GM10248 (cell line): ENCODE measurements around the gene CTCFL.
"Not testable (repeated sequence)": the region's sequence is repeated elsewhere in the genome, so short reads cannot be mapped to it uniquely, and the experiment has no call there.

ENCODE experiments used
- CTCF ChIA-PET: fragments of 300-600 bp; sonication (Branson Sonifier 250); formaldehyde crosslinking; extraction: SDS; loops from one replicate; lab custom pipeline; 2021; ENCODE audit warnings: antibody characterized with exemption; lab: Yijun Ruan, JAX
- POLR2A ChIA-PET: fragments of 350-650 bp; sonication (Branson Sonifier 250); formaldehyde crosslinking; extraction: SDS; loops from one replicate; lab custom pipeline; 2020; ENCODE audit warnings: antibody characterized with exemption; lab: Yijun Ruan, JAX
- DNase-seq: peaks from one replicate; pipeline ENCODE4 v3.0.0; 2012; ENCODE audit errors: extremely low spot score
- CTCF ChIP-seq: IDR thresholded peaks from 2 replicates; pipeline ENCODE4 v1.5.1; 2012; ENCODE audit warnings: mild to moderate bottlenecking, low read depth; ENCODE audit errors: extremely low read depth, missing control alignments, control extremely low read depth

CTCFL gene

DNA sequence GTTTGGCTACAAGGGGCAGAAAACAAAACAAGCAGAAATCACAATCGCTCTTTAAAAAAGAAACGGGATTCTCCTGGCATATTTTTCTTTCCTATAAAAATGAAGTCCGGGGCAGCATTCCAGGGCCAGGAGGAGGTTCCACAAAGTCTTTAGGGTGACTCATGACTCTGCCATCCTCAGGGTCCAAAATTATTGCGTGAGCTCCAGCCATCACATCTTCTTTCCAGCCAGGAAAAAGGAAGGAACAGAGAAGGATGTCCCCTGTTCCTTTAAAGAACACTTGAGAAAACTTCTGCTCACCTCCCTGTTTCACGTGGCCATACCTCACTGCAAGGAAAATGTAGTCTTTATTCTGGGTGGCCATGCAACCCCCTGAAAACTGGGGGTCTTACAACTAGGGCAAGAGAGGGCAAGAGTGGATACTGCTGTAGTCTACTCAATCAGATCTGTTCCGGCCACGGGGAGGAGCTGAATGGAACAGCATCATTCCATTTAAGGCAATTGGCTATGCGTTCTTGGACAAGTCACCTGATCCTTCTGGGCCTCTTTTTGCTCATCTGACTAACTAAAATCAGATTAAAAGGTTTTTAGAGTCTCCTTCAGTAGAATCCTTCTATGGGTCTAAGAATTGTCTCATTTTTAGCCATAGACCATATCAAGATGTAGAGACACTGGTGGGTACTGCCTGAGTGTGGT lies 49.4 kb downstream of the CTCFL start:
- CTCF ChIA-PET: interaction anchor here (1.6 to 2.6 kb wide), 4 partner anchors 8 to 94 kb away, joined by 3 to 12 read pairs (median 6); no protein-coding TSS in a partner anchor
- DNase-seq: no peak
- no peak for TF ChIP-seq CTCF
- POLR2A ChIA-PET: no interaction called here

DNA sequence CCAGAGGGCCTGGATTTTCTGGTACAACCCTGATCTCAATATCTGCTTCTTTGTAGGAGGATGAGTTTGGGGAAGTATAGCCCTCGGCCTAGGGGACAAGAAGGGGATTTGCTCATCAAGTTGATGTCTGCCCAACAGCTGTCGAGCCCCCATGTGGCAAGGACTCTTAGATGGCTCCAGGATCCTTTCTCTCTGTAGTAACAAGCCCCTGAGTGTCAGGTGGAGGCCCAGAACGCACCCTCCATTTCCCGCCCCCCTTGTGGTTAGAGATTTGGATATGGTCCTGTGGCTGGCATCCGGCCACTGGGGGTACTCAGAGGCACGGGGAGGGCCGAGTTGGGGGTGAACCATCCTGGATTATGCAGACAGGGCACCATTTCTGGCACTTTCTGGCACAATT lies 50.1 kb downstream of the CTCFL start:
- no peak for TF ChIP-seq CTCF
- CTCF ChIA-PET: interaction anchor here (1.2 to 3.0 kb wide), 6 partner anchors 11 to 84 kb away, joined by 3 to 12 read pairs (median 7); partner anchors contain the start of gene RBM38
- no peak for DNase-seq
- POLR2A ChIA-PET: no interaction called here

DNA sequence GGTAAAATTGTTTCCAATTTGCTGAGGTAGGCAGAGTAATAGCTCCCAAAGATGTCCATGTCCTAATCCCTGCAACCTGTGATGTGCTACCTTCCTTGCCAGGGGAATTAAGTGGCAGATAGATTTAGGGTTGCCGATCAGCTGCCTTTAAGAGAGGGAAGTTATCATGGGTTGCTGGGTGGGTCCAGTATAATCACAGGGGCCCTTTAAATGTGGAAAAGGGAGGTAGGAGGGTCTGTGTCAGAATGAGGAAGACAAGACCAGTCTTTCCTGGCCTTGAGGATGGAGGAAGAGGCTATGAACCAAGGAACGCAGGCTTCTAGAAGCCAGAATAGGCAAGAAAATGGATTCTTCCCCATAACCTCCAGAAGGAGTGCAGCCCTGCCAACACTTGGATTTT lies 50.7 kb downstream of the CTCFL start:
- CTCF ChIA-PET: interaction anchor here (1.2 to 3.0 kb wide), 10 partner anchors 10 to 95 kb away, joined by 3 to 12 read pairs (median 6); partner anchors contain the start of gene RBM38
- DNase-seq: no peak
- POLR2A ChIA-PET: no interaction called here
- no peak for TF ChIP-seq CTCF

GRCh38 chr20:57473246-57474048 lies 51.5 kb downstream of the CTCFL start:
- DNase-seq: peak; percentile 73
- ChIA-PET POLR2A (interaction anchor here (1.1 kb wide), 1 partner anchor 74 kb away, joined by 5 read pairs; no protein-coding TSS in a partner anchor), CTCF (interaction anchor here (0.8 to 3.0 kb wide), 17 partner anchors 8 to 737 kb away, joined by 3 to 12 read pairs (median 5); no protein-coding TSS in a partner anchor)
- no peak for TF ChIP-seq CTCF

DNA sequence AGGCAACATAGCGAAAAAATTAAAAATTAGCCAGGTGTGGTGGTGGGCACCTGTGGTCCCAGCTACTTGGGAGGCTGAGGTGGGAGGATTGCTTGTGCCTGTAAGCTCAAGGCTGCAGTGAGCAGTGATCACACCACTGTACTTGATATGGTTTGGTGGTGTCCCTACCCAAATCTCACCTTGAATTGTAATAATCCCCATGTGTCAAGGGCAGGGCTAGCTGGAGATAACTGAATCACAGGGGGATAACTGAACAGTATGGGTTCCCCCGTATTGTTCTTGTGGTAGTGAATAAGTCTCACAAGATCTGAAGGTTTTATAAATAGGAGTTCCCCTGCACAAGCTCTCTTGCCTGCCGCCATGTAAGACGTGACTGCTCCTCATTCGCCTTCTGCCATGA lies 52.5 kb downstream of the CTCFL start:
- ChIA-PET POLR2A (interaction anchor here (1.1 kb wide), 1 partner anchor 73 kb away, joined by 5 read pairs; no protein-coding TSS in a partner anchor), CTCF (interaction anchor here (0.8 to 3.0 kb wide), 16 partner anchors 8 to 738 kb away, joined by 3 to 12 read pairs (median 5); no protein-coding TSS in a partner anchor)
- not testable (repeated sequence) for DNase-seq

- POLR2A ChIA-PET: no interaction called here
- no peak for DNase-seq
- CTCF ChIA-PET: interaction anchor here (1.5 to 3.0 kb wide), 3 partner anchors 10 to 82 kb away, joined by 5 to 8 read pairs (median 5); no protein-coding TSS in a partner anchor
- TF ChIP-seq CTCF: no peak
Observed at GRCh38 chr20:57471496-57472372, 53.2 kb downstream of the CTCFL start.
